Measurements from ENCODE around the gene BIN1.

The BIN1 gene

DNA sequence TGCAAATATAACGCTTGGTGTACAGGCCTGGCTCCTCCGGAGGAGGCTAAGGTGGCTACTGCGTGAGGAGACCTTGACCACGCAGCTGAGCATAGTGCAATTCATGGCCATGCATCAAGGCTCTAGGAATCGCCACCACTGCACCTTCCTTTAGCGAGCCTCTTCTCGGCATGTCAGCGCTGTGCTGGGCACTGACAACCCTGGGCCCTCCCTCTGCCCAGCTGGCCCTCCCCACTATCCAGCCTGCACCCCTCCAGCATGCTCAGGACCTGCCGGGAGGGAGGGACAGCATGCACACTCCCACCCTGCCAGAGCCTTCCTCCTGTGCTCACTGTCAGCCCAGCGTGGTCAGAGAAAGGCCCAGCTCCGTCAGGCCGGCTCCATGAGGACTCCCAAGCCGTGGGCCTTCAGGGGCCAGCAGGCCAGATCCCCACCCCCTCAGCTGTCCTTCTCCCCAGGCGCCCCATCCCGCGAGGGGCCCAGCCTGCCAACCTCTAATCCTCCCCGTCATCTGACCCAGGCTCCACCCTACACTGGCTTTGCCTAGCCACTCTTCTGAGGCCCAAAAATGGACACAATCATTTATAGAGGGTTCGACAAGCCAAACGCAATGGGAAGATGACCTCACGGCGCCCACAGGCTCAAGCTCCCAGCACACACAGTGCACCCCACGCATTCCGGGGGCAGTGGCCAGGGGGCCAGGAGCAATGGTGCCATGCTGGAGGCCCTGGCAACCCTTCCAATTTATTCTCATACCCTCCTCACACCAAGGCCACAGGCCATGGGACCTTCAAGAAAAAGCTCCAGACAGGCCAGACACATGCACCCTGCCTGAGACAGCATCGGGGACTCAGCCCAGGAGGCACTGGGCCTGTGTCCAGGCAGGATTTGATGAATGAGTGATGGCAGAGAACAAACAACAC lies 3.5 kb downstream of the BIN1 start:
- ATAC-seq (ENCODE audit: insufficient read depth, low read depth): no peak
- Histone ChIP-seq H3K27me3 (ENCODE audit: insufficient read depth, low read length, poor library complexity) (peaks cover 22% of the 10 kb centered on the region), H3K27ac (ENCODE audit: low read length) (no peak overlapping the region), H2AFZ (ENCODE audit: low read depth, low read length) (no peak overlapping the region), H3K4me2 (ENCODE audit: insufficient read depth, low read length) (no peak overlapping the region), H3K4me1 (ENCODE audit: insufficient read depth, low read length) (peaks cover 13% of the 10 kb centered on the region; the same call in 1 of the 2 replicates), H3K36me3 (ENCODE audit: insufficient read depth, low read length) (no peaks in the 10 kb centered on the region), H3K4me3 (ENCODE audit: low read depth in 1 of 2, low read length in 2 of 2) (no peak overlapping the region), H3K79me2 (ENCODE audit: insufficient read depth, low read length) (no peaks in the 10 kb centered on the region), H3K9ac (ENCODE audit: low read depth, low read length) (no peak overlapping the region), H4K20me1 (ENCODE audit: insufficient read depth, low read length) (no peaks in the 10 kb centered on the region; the same call in 1 of the 2 replicates), H3K9me3 (ENCODE audit: insufficient read depth, low read length, severe bottlenecking) (no peaks in the 10 kb centered on the region)
- TF ChIP-seq, protein P1, sequence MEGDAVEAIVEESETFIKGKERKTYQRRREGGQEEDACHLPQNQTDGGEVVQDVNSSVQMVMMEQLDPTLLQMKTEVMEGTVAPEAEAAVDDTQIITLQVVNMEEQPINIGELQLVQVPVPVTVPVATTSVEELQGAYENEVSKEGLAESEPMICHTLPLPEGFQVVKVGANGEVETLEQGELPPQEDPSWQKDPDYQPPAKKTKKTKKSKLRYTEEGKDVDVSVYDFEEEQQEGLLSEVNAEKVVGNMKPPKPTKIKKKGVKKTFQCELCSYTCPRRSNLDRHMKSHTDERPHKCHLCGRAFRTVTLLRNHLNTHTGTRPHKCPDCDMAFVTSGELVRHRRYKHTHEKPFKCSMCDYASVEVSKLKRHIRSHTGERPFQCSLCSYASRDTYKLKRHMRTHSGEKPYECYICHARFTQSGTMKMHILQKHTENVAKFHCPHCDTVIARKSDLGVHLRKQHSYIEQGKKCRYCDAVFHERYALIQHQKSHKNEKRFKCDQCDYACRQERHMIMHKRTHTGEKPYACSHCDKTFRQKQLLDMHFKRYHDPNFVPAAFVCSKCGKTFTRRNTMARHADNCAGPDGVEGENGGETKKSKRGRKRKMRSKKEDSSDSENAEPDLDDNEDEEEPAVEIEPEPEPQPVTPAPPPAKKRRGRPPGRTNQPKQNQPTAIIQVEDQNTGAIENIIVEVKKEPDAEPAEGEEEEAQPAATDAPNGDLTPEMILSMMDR (IDR thresholded peaks at IDR 0.05; ENCODE audit: borderline replicate concordance, extremely low read depth, low read length, poor library complexity, severe bottlenecking): no peak
- no peak for TF ChIP-seq EZH2 (IDR thresholded peaks at IDR 0.05; ENCODE audit: borderline replicate concordance, low read depth, low read length, severe bottlenecking)
- no peak for DNase-seq

DNA sequence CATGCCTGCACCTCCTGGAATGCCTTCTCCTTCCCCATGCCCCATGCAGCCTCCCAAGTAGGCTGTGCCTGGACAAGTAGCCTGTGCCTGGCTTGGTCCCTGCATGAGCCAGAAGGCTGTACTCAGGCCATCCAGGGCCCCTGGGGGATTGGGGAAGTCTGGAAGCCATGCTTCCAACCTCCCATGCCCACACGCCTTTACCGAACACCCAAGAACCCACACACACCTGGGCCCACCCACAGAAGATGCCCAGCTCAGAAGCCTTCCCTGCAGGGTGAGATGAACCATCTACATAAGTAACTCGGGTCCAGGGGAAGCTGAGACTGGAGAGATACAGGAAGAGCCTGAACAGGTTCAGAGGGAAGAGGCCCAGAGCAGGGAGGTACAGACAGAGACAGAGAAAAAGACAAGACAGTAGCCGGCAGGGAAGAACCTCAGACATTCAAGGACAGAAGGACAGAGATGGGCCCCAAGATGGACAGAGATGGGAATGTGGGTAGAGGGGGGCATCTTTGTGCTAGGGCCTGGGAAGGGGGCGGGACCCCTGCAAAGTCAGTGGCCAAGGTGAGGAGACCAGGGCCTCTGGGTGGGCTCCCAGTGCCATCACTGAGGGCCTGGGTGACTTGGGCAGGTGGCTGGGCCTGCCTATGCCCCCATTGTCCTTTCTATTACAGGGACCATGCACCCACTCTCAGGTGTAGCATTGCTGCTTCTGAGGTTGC lies 4.3 kb downstream of the BIN1 start:
- peaks cover 15% of the 10 kb centered on the region for H3K27me3 ChIP-seq (ENCODE audit: insufficient read depth, low read length, poor library complexity)
- ATAC-seq (ENCODE audit: insufficient read depth, low read depth): no peak
- H3K9me3 ChIP-seq (ENCODE audit: insufficient read depth, low read length, severe bottlenecking): no peaks in the 10 kb centered on the region
- TF ChIP-seq, protein P1 (IDR thresholded peaks at IDR 0.05; ENCODE audit: borderline replicate concordance, extremely low read depth, low read length, poor library complexity, severe bottlenecking): no peak
- no peak for TF ChIP-seq EZH2 (IDR thresholded peaks at IDR 0.05; ENCODE audit: borderline replicate concordance, low read depth, low read length, severe bottlenecking)
- H3K4me2 ChIP-seq (ENCODE audit: insufficient read depth, low read length): no peak overlapping the region
- H3K79me2 ChIP-seq (ENCODE audit: insufficient read depth, low read length): no peaks in the 10 kb centered on the region
- no peak overlapping the region for H2AFZ ChIP-seq (ENCODE audit: low read depth, low read length)
- H4K20me1 ChIP-seq (ENCODE audit: insufficient read depth, low read length): no peaks in the 10 kb centered on the region; the same call in 1 of the 2 replicates
- peaks cover 13% of the 10 kb centered on the region; the same call in 1 of the 2 replicates for H3K4me1 ChIP-seq (ENCODE audit: insufficient read depth, low read length)
- H3K9ac ChIP-seq (ENCODE audit: low read depth, low read length): no peak overlapping the region
- H3K4me3 ChIP-seq (ENCODE audit: low read depth in 1 of 2, low read length in 2 of 2): no peak overlapping the region
- no peaks in the 10 kb centered on the region for H3K36me3 ChIP-seq (ENCODE audit: insufficient read depth, low read length)
- no peak for DNase-seq
- H3K27ac ChIP-seq (ENCODE audit: low read length): no peak overlapping the region

DNA sequence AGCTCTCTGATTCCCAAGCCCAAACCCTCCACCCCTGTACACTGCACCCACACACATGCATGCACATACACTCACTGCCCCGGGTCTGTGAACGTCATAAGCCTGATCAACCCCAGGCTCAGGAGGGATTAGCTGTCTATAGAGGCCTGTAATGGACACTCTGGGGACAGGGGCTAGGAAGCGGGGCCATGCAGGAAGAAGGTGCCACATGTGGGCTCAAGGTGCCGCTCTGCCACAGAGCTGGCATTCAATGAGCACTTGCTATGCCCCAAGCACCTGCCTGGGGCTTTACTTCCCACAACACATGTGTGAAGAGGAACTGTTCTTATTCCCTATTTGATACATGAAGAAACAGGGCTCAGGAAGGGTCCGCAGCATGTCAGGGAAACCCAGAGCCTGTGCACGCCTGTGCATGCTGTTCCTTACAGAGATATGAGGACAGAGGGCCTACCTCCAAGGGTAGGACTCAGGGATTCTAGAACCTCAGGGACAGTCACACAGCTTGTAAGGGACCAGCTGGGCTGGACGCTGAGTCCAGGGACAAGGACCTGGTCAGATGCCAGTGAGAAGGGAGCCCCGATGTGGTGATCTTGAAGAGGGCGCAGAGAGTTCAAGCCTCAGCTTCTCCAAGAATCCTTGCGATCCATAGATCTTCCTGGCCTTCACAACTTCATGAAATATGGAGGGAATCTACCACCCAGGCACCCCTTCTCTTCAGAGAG lies 5.0 kb downstream of the BIN1 start:
- ATAC-seq (ENCODE audit: insufficient read depth, low read depth) (no peak), DNase-seq (no peak)
- TF ChIP-seq EZH2 (IDR thresholded peaks at IDR 0.05; ENCODE audit: borderline replicate concordance, low read depth, low read length, severe bottlenecking): no peak
- TF ChIP-seq, protein P1 (IDR thresholded peaks at IDR 0.05; ENCODE audit: borderline replicate concordance, extremely low read depth, low read length, poor library complexity, severe bottlenecking): no peak
- H4K20me1 ChIP-seq (ENCODE audit: insufficient read depth, low read length): no peaks in the 10 kb centered on the region; the same call in 1 of the 2 replicates
- H3K27ac ChIP-seq (ENCODE audit: low read length): no peak overlapping the region
- H3K9ac ChIP-seq (ENCODE audit: low read depth, low read length): no peak overlapping the region
- H3K36me3 ChIP-seq (ENCODE audit: insufficient read depth, low read length): no peaks in the 10 kb centered on the region
- no peak overlapping the region for H3K4me3 ChIP-seq (ENCODE audit: low read depth in 1 of 2, low read length in 2 of 2)
- H3K4me2 ChIP-seq (ENCODE audit: insufficient read depth, low read length): no peak overlapping the region
- no peaks in the 10 kb centered on the region for H3K79me2 ChIP-seq (ENCODE audit: insufficient read depth, low read length)
- peaks cover 5% of the 10 kb centered on the region; the same call in 1 of the 2 replicates for H3K4me1 ChIP-seq (ENCODE audit: insufficient read depth, low read length)
- H2AFZ ChIP-seq (ENCODE audit: low read depth, low read length): no peak overlapping the region
- no peaks in the 10 kb centered on the region for H3K9me3 ChIP-seq (ENCODE audit: insufficient read depth, low read length, severe bottlenecking)
- peaks cover 7% of the 10 kb centered on the region for H3K27me3 ChIP-seq (ENCODE audit: insufficient read depth, low read length, poor library complexity)

Measured in DND-41 (cell line).